Keratinocyte (primary cell): ENCODE results near the gene EPB41L4B. TPM values are rescaled to one million over a fixed set of nuclear protein-coding genes. Genes with fewer than 3 reads are reported as not detected.

Experiments used
- DNase-seq: peaks from one replicate; pipeline ENCODE4 v3.0.0-alpha.2; 2011; ENCODE audit warnings: low read depth, missing footprints, low spot score
- FAIRE-seq: peaks from 2 replicates; lab custom pipeline; 2011; peaks lifted over from hg19 to GRCh38; lab: Jason Lieb, UNC
- H2AFZ ChIP-seq: 2 replicates; pipeline ENCODE4 v1.6.0; 2012; ENCODE audit warnings: low read length, control low read depth, inconsistent platforms; ENCODE audit not compliant: control insufficient read depth
- H3K27ac ChIP-seq: 2 replicates; pipeline ENCODE4 v1.5.1; 2011; ENCODE audit warnings: low read length; ENCODE audit not compliant: control insufficient read depth, insufficient read depth
- H3K27me3 ChIP-seq: 3 replicates; pipeline ENCODE4 v1.6.0; 2011; ENCODE audit warnings: low read length; ENCODE audit not compliant: control insufficient read depth, insufficient read depth; ENCODE audit errors: extremely low read depth
- H3K36me3 ChIP-seq, 2 experiments: 2 replicates in 1 of 2; 3 replicates in 1 of 2; pipeline ENCODE4 v1.5.1; 2011; ENCODE audit warnings: low read length in 2 of 2, mild to moderate bottlenecking in 1 of 2; ENCODE audit not compliant: control insufficient read depth in 2 of 2, insufficient read depth in 2 of 2; ENCODE audit errors: extremely low read depth in 1 of 2
- H3K4me1 ChIP-seq: 3 replicates; pipeline ENCODE4 v1.5.1; 2011; ENCODE audit warnings: low read length; ENCODE audit not compliant: control insufficient read depth, insufficient read depth; ENCODE audit errors: extremely low read depth
- H3K4me2 ChIP-seq: 3 replicates; pipeline ENCODE4 v1.6.0; 2011; ENCODE audit warnings: low read depth, low read length; ENCODE audit not compliant: control insufficient read depth, insufficient read depth; ENCODE audit errors: extremely low read depth
- H3K4me3 ChIP-seq, 3 experiments: fragments of 200-600 bp in 1 of 3; sonication (generic) in 1 of 3; 2 replicates in 2 of 3; 3 replicates in 1 of 3; pipeline ENCODE4 v1.5.1; 2011 to 2016; ENCODE audit warnings: low read length in 3 of 3, mild to moderate bottlenecking in 3 of 3, control low read depth in 2 of 3, inconsistent platforms in 1 of 3, low read depth in 1 of 3, mixed read lengths in 1 of 3, mixed run types in 1 of 3, moderate library complexity in 1 of 3; ENCODE audit not compliant: control insufficient read depth in 2 of 3, insufficient read depth in 2 of 3; ENCODE audit errors: extremely low read depth in 1 of 3
- H3K79me2 ChIP-seq: 2 replicates; pipeline ENCODE4 v1.6.0; 2012; ENCODE audit warnings: low read length; ENCODE audit not compliant: control insufficient read depth, insufficient read depth
- H3K9ac ChIP-seq: 3 replicates; pipeline ENCODE4 v1.6.0; 2011; ENCODE audit warnings: low read length; ENCODE audit not compliant: control insufficient read depth, insufficient read depth; ENCODE audit errors: extremely low read depth
- H3K9me1 ChIP-seq: 3 replicates; pipeline ENCODE4 v1.6.0; 2011; ENCODE audit warnings: low read length; ENCODE audit not compliant: control insufficient read depth, insufficient read depth; ENCODE audit errors: extremely low read depth
- H3K9me3 ChIP-seq: 2 replicates; pipeline ENCODE4 v1.5.1; 2012; ENCODE audit warnings: low read depth, low read length; ENCODE audit not compliant: control insufficient read depth
- H4K20me1 ChIP-seq: 3 replicates; pipeline ENCODE4 v1.6.0; 2011; ENCODE audit warnings: low read length; ENCODE audit not compliant: control insufficient read depth, insufficient read depth; ENCODE audit errors: extremely low read depth
- CTCF ChIP-seq, 3 experiments: IDR thresholded peaks in 1 of 3; conservative IDR thresholded peaks in 1 of 3; optimal IDR thresholded peaks in 1 of 3; 2 replicates in 2 of 3; 3 replicates in 1 of 3; pipeline versions ENCODE3 to v1.5.1; 2011; ENCODE audit warnings: low read length in 3 of 3, mild to moderate bottlenecking in 3 of 3, moderate library complexity in 2 of 3, control low read depth in 1 of 3, inconsistent platforms in 1 of 3; ENCODE audit not compliant: insufficient read depth in 2 of 3; ENCODE audit errors: extremely low read depth in 1 of 3
- EZH2 ChIP-seq: IDR thresholded peaks from one replicate; pipeline ENCODE4 v1.6.1; 2012; ENCODE audit warnings: inconsistent platforms, mild to moderate bottlenecking, low read length, moderate library complexity
- dilution Hi-C: fragments of 300-500 bp; cut with MboI; formaldehyde crosslinking; loops from one replicate; pipeline ENCODE4 v1.7.0; 2020; ENCODE audit warnings: low sequenced_read_pairs; ENCODE audit not compliant: extremely low pct_ligation_motif_present
- polyA plus RNA-seq, 5 experiments: library from polyadenylated mRNA; depleted of rRNA in 3 of 5; stranded (reverse) in 3 of 5; stranded (forward) in 1 of 5; unstranded in 1 of 5; fragments of >200 nt; gene quantifications; 1 replicate in 1 of 5; 2 replicates in 3 of 5; 3 replicates in 1 of 5; pipeline versions ENCODE4 v1.2.1 to v1.2.3, GENCODE V29; 2011 to 2012; ENCODE audit warnings: missing spikeins in 2 of 5, low read depth in 1 of 5, low replicate concordance in 1 of 5

Gene EPB41L4B
- polyA plus RNA-seq, 1 donor (not counting 4 experiments of a cell fraction or from before 2014, with no cell fraction given), result 13.7 TPM

GRCh38 chr9:109283012-109283411 is 37.8 kb downstream of the EPB41L4B start:
- peaks cover 2% of the 10 kb centered on the region for H4K20me1 ChIP-seq
- no peak overlapping the region for H3K4me2 ChIP-seq
- H3K9ac ChIP-seq, result no peak overlapping the region
- H3K79me2 ChIP-seq, result no peaks in the 10 kb centered on the region
- dilution Hi-C loops, result no loop called here
- H3K4me1 ChIP-seq, result no peaks in the 10 kb centered on the region
- H3K9me3 ChIP-seq, result no peaks in the 10 kb centered on the region
- TF ChIP-seq CTCF (optimal IDR thresholded peaks at IDR 0.05 in 1 of 3, IDR thresholded peaks at IDR 0.05 in 1 of 3, conservative IDR thresholded peaks at IDR 0.05 in 1 of 3; ENCODE audit: extremely low read depth in 1 of 3, insufficient read depth in 2 of 3, low read length in 3 of 3), result no peak
- TF ChIP-seq EZH2, result no peak
- H2AFZ ChIP-seq, result no peak overlapping the region
- no peak overlapping the region for H3K4me3 ChIP-seq
- no peak for DNase-seq
- H3K9me1 ChIP-seq, result no peaks in the 10 kb centered on the region
- H3K27me3 ChIP-seq, result no peaks in the 10 kb centered on the region
- no peak for FAIRE-seq
- no peak overlapping the region for H3K27ac ChIP-seq
- no peaks in the 10 kb centered on the region for H3K36me3 ChIP-seq

GRCh38 chr9:109282302-109282701 is 38.6 kb downstream of the EPB41L4B start:
- Histone ChIP-seq H3K4me3 (no peak overlapping the region), H3K27me3 (no peaks in the 10 kb centered on the region), H3K4me1 (peaks cover 5% of the 10 kb centered on the region), H4K20me1 (no peaks in the 10 kb centered on the region), H3K9me3 (no peaks in the 10 kb centered on the region), H3K9ac (no peak overlapping the region), H3K4me2 (no peak overlapping the region), H3K36me3 (no peaks in the 10 kb centered on the region), H2AFZ (no peak overlapping the region), H3K79me2 (no peaks in the 10 kb centered on the region), H3K9me1 (no peaks in the 10 kb centered on the region), H3K27ac (no peak overlapping the region)
- dilution Hi-C loops, result no loop called here
- TF ChIP-seq CTCF (optimal IDR thresholded peaks at IDR 0.05 in 1 of 3, IDR thresholded peaks at IDR 0.05 in 1 of 3, conservative IDR thresholded peaks at IDR 0.05 in 1 of 3; ENCODE audit: extremely low read depth in 1 of 3, insufficient read depth in 2 of 3, low read length in 3 of 3), result no peak
- TF ChIP-seq EZH2, result no peak
- no peak for FAIRE-seq
- no peak for DNase-seq
